Activated CD4-positive, alpha-beta T cell treated with anti-CD3 and anti-CD28 coated beads, Interleukin-2, amount 50 U/mL, for 4 hours (primary cell): Measurements from ENCODE around the gene LRRC14B.
"Not testable (repeated sequence)": the region's sequence is repeated elsewhere in the genome, so short reads cannot be mapped to it uniquely, and the experiment has no call there.

Source experiments
- DNase-seq, 2 experiments: peaks; one replicate each; pipeline ENCODE4 v3.0.0-alpha.2; 2020

The LRRC14B gene

GRCh38 chr5:243683-244367, 52.5 kb downstream of the LRRC14B start:
- not testable (repeated sequence) for DNase-seq

DNA sequence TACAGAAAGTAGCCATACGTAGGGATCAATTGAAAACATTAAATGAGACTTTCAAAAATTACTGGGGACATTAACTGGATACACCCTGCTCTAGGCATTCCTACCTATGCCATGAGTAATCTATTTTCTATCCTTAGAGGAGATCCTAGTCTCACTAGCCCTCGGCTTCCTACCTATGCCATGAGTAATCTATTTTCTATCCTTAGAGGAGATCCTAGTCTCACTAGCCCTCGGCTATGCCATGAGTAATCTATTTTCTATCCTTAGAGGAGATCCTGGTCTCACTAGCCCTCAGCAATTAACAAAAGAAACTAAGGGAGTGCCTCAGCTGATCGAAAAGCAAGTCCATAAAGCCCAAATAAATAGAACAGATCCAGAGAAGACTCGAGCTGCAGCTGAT, 54.4 kb downstream of the LRRC14B start:
- not testable (repeated sequence) for DNase-seq
